Gastroesophageal sphincter (tissue), 3 donors: Measurements from ENCODE around the gene MED27.

ENCODE experiments used
- CTCF ChIP-seq, 4 experiments: fragments of 200-600 bp in 2 of 4; fragments of 450-650 bp in 2 of 4; sonication (generic) in 1 of 4; IDR thresholded peaks; one replicate each; pipeline ENCODE4 v1.5.1; 2017 to 2019; ENCODE audit warnings: antibody characterized with exemption in 4 of 4, mild to moderate bottlenecking in 2 of 4, moderate library complexity in 2 of 4
- EP300 ChIP-seq: sonication (generic); formaldehyde crosslinking; IDR thresholded peaks from one replicate; pipeline ENCODE4 v1.6.1; 2017; ENCODE audit warnings: antibody characterized with exemption, mild to moderate bottlenecking
- POLR2A ChIP-seq, 2 donors: fragments of 450-650 bp; IDR thresholded peaks; one replicate each; pipeline ENCODE4 v1.6.1; 2017; ENCODE audit warnings: antibody characterized with exemption in 2 of 2, mild to moderate bottlenecking in 2 of 2, moderate library complexity in 1 of 2
- POLR2AphosphoS5 ChIP-seq: sonication (generic); formaldehyde crosslinking; IDR thresholded peaks from one replicate; pipeline ENCODE4 v1.6.1; 2017; ENCODE audit warnings: antibody characterized with exemption

- TF ChIP-seq POLR2AphosphoS5: no peak
- TF ChIP-seq CTCF (IDR thresholded peaks at IDR 0.05): no peak
- TF ChIP-seq EP300: no peak
- no peak for TF ChIP-seq POLR2A (IDR thresholded peaks at IDR 0.05)
Observed at GRCh38 chr9:132044176-132044875, 35.3 kb downstream of the MED27 start.
